Daoy (cell line): ENCODE results near the gene CRB2. TPM values are rescaled to one million over a fixed set of nuclear protein-coding genes. Genes with fewer than 3 reads are reported as not detected.

Experiments used
- DNase-seq: peaks from one replicate; pipeline ENCODE4 v3.0.0-alpha.2; 2015; ENCODE audit warnings: low read depth
- total RNA-seq: library from RNA; depleted of rRNA; stranded (reverse); fragments of >200 nt; shearing (Covaris generic); gene quantifications from 2 replicates; pipeline ENCODE4 v1.2.3, GENCODE V29; 2014; rRNA removed

CRB2 gene
- total RNA-seq, result 0.11 TPM in 1 of 2 replicates, not detected in the other

GRCh38 chr9:123355761-123356431 lies at the start of gene CRB2:
CRB2 (plus strand) TSS chr9:123356197; CDS start chr9:123356261, 64 bp downstream.
- no peak for DNase-seq

- no peak for DNase-seq
Measured at GRCh38 chr9:123309611-123310010, 46.4 kb upstream of the CRB2 start.

DNA sequence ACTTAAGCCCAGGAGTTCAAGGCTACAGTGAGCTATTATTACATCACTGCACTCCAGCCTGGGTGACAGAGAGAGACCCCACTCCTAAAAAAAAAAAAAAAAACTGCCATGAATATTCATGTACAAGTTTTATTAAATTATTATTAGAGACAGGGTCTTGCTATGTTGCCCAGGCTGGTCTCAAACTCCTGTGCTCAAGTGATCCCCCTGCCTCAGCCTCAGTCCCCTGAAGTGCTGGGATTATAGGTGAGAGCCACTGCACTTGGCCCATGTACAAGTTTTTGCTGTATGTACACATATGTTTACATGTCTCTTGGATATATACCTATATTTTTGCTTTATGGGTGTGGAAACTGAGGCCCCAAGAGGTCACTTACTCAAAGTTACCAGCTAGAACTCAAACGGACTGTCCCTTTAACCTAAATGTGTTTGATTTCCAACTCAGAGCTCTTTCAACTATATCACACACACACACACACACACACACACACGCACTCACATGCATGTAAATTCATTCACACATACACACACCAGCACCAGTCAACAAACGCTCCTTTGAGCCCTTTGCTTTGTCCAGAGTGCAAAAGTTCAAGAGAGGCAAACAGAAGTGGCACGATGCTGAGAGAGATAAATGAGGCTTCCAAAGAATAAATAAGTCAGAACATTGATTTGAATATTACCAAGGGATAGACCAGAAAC lies 45.3 kb upstream of the CRB2 start:
- no peak for DNase-seq

- no peak for DNase-seq
Measured at GRCh38 chr9:123311250-123311752, 44.7 kb upstream of the CRB2 start.

DNA sequence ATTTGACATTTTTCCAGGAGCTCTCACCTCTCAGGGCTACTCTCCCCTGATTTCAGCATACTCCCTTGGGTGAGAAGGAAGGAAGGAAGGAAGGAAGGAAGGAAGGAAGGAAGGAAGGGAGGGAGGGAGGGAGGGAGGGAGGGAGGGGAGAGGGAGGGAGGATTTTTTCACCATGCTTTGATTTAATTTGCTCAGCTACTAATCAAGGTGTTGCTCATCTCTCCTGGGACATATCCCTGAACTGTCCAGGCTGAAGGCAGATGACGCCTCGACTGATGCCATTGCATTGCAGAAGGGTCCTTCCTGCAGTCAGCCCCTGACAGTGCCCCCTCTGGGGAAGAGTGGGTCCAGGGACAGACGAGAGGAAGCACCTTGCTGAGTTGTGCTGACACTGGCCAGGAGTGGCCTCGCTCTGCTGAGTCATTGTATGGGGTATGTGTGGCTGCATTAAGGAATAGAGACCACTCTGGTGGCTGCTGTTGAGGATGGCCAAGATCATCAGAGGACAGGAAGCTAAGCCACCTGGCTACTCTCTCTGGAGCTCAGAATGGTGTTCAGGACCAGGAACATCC lies 43.6 kb upstream of the CRB2 start:
- no peak for DNase-seq

- DNase-seq, result no peak
Measured at GRCh38 chr9:123314617-123315016, 41.4 kb upstream of the CRB2 start.

DNA sequence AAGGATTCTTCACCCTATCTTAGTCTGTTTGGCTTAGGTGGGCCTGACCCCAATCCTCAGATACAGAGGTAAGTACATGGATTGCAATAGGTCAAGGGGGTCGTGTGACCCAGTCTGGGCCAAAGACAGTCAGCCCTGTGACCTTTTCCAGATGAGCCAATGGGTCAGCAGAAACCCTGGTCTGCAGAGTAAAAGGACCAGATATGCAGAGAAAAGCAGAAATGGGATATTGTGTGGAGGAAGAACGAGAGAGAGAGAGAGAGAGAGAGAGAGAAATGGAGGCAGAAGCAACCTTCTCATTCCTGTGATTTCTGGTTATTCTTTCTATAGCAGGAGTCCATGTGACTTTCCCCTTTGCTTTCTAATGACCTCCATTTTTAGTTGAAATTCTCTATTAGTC lies 40.4 kb upstream of the CRB2 start:
- no peak for DNase-seq

GRCh38 chr9:123316053-123316718 lies 39.8 kb upstream of the CRB2 start:
- no peak for DNase-seq

- no peak for DNase-seq
Measured at GRCh38 chr9:123318202-123318601, 37.8 kb upstream of the CRB2 start.

- DNase-seq, result no peak
Measured at GRCh38 chr9:123318961-123319421, 37.0 kb upstream of the CRB2 start.

- DNase-seq, result no peak
Measured at GRCh38 chr9:123319541-123320339, 36.3 kb upstream of the CRB2 start.

GRCh38 chr9:123320814-123321213 lies 35.2 kb upstream of the CRB2 start:
- no peak for DNase-seq

GRCh38 chr9:123321616-123322272 lies 34.3 kb upstream of the CRB2 start:
- no peak for DNase-seq

GRCh38 chr9:123322273-123323195 lies 33.5 kb upstream of the CRB2 start:
- DNase-seq, result peak; percentile 33

DNA sequence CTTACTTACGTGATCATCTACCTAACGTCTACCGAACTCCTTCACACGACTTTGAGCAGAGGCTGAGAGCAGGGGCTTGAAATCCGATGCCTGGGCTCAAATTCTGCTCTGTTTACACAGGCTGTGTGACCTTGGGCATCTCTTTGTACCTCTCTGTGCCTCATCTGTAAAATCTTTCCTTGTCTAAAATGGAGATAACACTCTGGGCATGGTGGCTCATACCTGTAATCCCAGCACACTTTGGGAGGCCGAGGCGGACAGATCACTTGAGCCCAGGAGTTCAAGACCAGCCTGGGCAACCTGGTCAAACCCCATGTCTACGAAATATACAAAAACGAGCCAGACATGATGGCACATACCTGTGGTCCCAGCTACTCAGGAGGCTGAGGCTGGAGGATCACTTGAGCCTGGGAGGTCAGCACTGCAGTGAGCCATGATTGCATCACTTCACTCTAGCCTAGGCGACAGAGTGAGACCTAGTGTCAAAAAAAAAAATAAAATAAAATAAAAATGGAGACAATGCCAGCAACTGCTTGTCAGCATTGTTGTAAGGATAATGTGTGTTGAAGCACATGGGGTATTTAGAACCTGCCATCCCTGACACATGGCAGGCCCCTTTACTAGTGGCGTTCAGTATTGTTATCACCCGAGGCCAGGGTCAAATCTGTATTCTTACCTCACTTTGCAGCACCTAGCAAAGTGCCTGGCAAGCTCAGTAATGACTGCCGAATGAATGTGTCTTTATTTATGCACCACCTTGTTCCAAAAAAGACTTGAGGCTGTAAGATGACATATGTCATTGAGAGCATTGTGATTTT lies 32.6 kb upstream of the CRB2 start:
- no peak for DNase-seq

DNA sequence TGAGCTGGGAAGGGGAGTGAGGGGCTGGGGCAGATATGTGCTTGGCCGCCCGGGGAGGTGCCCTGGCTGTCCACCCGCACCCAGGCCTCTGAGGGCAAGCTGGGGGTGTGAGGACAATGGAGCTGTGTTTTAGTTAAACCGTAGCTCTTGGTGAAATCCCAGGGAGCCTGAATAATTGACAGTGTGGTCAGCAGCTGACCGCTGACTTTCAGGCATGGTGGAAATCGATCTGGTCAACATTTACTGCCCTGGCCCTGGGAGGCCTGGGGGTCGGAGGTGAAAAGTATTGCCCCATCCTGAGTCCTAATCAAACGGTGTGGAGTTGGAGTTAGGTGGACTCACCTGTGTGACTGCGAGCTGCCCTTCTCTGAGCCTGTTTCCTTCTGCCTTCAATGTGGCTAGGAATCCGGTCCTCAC lies 31.2 kb upstream of the CRB2 start:
- no peak for DNase-seq

DNA sequence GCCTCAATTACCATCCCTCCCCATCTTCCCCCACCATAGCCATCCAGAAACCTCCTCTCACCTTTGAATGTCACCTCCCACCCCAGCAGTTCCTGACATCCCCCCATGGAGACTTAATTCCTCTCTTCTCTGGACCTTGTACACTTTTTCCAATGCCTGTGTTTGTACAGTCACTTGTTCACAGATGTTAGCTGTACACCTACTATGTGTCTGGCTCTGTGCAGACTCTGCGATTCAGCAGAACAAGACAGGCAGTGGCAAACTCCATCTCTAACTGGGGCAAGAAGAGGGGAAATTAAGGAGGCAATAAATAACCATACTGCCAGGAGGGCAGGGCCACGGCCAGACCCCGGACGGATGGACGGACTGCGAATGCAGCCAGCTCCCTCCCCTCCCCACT lies 29.8 kb upstream of the CRB2 start:
- DNase-seq, result no peak

GRCh38 chr9:123326662-123327093 lies 29.3 kb upstream of the CRB2 start:
- DNase-seq, result peak; percentile 49

- no peak for DNase-seq
Measured at GRCh38 chr9:123327697-123328100, 28.3 kb upstream of the CRB2 start.
